ENCODE data around the gene SHB.

DNA sequence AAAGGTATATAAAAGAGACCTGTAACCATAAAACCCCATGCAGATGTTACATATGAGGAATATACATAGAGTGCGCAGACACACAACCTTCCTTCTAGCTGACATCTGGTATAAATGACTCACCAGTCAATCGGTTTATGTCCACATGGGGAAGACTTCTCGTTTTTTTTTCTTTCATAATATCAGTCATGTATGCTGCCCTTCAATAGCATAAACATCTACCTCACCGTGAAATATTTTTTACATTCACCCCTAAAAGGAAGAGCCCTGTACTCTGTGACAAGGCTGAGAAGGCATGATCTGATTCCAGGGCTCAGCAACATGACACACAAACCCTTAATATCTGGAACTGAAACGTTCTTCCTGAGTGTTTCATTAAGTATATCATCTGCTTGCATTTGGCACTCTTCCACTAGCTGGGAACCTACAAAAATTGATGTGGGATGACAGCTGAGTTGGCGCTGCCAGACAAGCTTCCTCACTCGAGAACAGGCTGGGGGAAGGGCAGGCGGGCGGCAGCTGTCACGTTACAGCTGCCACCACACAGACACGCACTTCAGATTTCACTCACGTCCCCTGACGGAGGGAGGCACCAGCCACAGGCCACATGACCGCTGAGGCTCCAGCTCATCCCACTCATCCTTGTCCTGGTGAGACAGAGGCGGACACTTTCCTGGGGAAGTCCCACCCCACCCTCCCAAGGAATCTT lies 74.2 kb downstream of the SHB start:
- peak in 1 of 7 experiments; percentile 4 for TF ChIP-seq CTCF (IDR thresholded peaks at IDR 0.05)
- peak in 1 of 3 donors; percentile 16 for TF ChIP-seq POLR2A (IDR thresholded peaks at IDR 0.05)

Measured in body of pancreas (tissue), 4 donors.